HEK293 (cell line): ENCODE data around the gene KRT36.

Experiments
- CTCF ChIP-seq: fragments of 450-650 bp; formaldehyde crosslinking; IDR thresholded peaks from 2 replicates; pipeline ENCODE4 v1.5.1; 2016; ENCODE audit warnings: missing biosample characterization, missing genetic modification characterization
- ZNF362 ChIP-seq: fragments of 450-650 bp; formaldehyde crosslinking; IDR thresholded peaks from 2 replicates; pipeline ENCODE4 v1.5.1; 2016; ENCODE audit warnings: missing biosample characterization, missing genetic modification characterization
- ZNF660 ChIP-seq: fragments of 450-650 bp; IDR thresholded peaks from 2 replicates; pipeline ENCODE4 v1.5.1; 2018; ENCODE audit warnings: missing biosample characterization, mild to moderate bottlenecking, missing genetic modification characterization
- TF ChIP-seq, protein P1 (sequence below): fragments of 450-650 bp; IDR thresholded peaks from 2 replicates; pipeline ENCODE4 v1.5.1; 2018; ENCODE audit warnings: missing biosample characterization, missing genetic modification characterization

- no peak for TF ChIP-seq ZNF362 (tag by site-specific recombination)
- no peak for TF ChIP-seq CTCF (tag by site-specific recombination)
- no peak for TF ChIP-seq ZNF660
- TF ChIP-seq, protein P1, sequence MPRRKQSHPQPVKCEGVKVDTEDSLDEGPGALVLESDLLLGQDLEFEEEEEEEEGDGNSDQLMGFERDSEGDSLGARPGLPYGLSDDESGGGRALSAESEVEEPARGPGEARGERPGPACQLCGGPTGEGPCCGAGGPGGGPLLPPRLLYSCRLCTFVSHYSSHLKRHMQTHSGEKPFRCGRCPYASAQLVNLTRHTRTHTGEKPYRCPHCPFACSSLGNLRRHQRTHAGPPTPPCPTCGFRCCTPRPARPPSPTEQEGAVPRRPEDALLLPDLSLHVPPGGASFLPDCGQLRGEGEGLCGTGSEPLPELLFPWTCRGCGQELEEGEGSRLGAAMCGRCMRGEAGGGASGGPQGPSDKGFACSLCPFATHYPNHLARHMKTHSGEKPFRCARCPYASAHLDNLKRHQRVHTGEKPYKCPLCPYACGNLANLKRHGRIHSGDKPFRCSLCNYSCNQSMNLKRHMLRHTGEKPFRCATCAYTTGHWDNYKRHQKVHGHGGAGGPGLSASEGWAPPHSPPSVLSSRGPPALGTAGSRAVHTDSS (tag by site-specific recombination): no peak
These were observed 37.4 kb downstream of the KRT36 start for GRCh38 chr17:41452281-41452680.
